ENCODE data around the gene JOSD2. TPM values are rescaled to one million over a fixed set of nuclear protein-coding genes. Genes with fewer than 3 reads are reported as not detected.

Gene JOSD2
- total RNA-seq, 2 experiments from 2014 or later, result 21.6 to 22.6 TPM

DNA sequence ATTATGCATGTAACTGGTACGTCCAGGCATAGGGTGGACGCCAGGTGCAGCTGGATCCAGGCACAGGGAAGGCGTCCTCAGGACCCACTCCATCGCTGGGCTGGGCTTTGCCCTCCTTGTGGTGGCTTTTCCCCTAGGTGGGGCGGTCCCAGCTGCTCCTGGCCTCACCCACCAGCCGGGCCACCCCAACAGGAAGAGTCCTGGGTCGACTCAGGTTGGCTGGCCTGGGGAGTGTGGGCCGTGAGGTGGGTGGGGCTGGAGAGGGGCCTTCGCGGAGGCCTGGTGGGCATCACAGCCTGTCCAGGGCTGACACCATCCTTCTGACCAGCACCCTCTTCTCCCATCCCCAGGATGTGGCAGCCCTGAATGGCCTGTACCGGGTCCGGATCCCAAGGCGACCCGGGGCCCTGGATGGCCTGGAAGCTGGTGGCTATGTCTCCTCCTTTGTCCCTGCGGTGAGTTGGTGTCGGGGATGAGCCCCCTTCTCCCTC lies 31.2 kb downstream of the JOSD2 start:
- ATAC-seq (no peak), DNase-seq (no peak)
- Mint-ChIP-seq H3K9me3 (no peaks in the 10 kb centered on the region), H3K4me1 (ENCODE audit: low read depth) (peaks cover 23% of the 10 kb centered on the region), H3K27ac (no peak overlapping the region), H3K27me3 (no peaks in the 10 kb centered on the region), H3K4me3 (no peak overlapping the region), H3K36me3 (ENCODE audit: low read depth) (peaks cover 28% of the 10 kb centered on the region)
- intact Hi-C loops (cut with micrococcal nuclease), result no loop called here
- TF ChIP-seq, protein P1, sequence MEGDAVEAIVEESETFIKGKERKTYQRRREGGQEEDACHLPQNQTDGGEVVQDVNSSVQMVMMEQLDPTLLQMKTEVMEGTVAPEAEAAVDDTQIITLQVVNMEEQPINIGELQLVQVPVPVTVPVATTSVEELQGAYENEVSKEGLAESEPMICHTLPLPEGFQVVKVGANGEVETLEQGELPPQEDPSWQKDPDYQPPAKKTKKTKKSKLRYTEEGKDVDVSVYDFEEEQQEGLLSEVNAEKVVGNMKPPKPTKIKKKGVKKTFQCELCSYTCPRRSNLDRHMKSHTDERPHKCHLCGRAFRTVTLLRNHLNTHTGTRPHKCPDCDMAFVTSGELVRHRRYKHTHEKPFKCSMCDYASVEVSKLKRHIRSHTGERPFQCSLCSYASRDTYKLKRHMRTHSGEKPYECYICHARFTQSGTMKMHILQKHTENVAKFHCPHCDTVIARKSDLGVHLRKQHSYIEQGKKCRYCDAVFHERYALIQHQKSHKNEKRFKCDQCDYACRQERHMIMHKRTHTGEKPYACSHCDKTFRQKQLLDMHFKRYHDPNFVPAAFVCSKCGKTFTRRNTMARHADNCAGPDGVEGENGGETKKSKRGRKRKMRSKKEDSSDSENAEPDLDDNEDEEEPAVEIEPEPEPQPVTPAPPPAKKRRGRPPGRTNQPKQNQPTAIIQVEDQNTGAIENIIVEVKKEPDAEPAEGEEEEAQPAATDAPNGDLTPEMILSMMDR (IDR thresholded peaks at IDR 0.05), result no peak
- ChIA-PET POLR2A (interaction anchor here (0.9 kb wide), 1 partner anchor 32 kb away, joined by 5 read pairs; no protein-coding TSS in a partner anchor), CTCF (interaction anchor here (1.2 to 1.7 kb wide), 3 partner anchors 14 to 123 kb away, joined by 3 to 8 read pairs (median 6); no protein-coding TSS in a partner anchor)

DNA sequence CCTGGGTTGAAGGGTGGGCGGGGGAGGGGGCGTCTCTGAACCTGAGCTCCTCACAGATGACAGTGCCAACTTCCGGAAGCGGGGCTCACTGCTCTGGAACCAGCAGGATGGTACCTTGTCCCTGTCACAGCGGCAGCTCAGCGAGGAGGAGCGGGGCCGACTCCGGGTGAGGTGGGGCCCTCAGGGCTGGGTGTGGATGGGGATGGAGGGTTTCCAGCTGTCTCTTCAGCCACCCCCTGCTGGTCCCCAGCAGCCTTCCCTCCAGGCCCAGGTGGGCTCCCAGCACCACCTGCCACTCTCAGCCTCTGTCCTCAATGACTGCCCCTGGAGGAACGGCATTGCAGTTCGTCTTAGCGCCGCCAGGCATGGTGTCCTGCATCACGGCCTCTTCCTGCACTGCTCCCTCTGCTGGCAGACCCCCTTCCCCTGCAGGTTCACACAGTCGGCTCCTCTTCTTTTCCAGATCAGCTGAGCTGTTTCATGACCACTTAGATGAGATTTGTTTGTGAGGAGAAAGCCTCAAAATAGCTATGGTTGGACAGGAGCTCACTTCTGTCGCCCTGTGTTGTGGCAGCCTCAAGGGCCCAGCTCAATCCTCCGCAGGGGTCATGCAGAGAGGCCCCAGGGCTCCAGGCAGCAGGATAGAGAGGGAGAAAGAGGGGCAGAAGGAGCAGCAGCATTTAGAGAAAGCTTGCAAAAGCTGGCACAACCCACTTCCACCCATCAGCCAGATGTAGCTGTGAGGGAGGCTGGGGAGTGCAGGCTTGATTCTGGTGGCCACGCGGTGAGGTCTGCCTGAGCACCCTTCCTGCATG lies 31.9 kb downstream of the JOSD2 start:
- H3K36me3 Mint-ChIP-seq (ENCODE audit: low read depth), result peaks cover 28% of the 10 kb centered on the region
- H3K27ac Mint-ChIP-seq, result no peak overlapping the region
- ATAC-seq (no peak), DNase-seq (peak; percentile 32)
- peaks cover 23% of the 10 kb centered on the region for H3K4me1 Mint-ChIP-seq (ENCODE audit: low read depth)
- intact Hi-C loops (cut with micrococcal nuclease), result no loop called here
- H3K27me3 Mint-ChIP-seq, result no peaks in the 10 kb centered on the region
- H3K9me3 Mint-ChIP-seq, result no peaks in the 10 kb centered on the region
- POLR2A ChIA-PET, result interaction anchor here (0.9 to 1.1 kb wide), 2 partner anchors 31 to 32 kb away, joined by 5 to 9 read pairs; partner anchors contain the start of gene JOSD2
- TF ChIP-seq, protein P1 (IDR thresholded peaks at IDR 0.05), result no peak
- H3K4me3 Mint-ChIP-seq, result no peak overlapping the region
- CTCF ChIA-PET, result interaction anchor here (1.2 to 1.7 kb wide), 6 partner anchors 8 to 122 kb away, joined by 3 to 8 read pairs (median 6); no protein-coding TSS in a partner anchor

DNA sequence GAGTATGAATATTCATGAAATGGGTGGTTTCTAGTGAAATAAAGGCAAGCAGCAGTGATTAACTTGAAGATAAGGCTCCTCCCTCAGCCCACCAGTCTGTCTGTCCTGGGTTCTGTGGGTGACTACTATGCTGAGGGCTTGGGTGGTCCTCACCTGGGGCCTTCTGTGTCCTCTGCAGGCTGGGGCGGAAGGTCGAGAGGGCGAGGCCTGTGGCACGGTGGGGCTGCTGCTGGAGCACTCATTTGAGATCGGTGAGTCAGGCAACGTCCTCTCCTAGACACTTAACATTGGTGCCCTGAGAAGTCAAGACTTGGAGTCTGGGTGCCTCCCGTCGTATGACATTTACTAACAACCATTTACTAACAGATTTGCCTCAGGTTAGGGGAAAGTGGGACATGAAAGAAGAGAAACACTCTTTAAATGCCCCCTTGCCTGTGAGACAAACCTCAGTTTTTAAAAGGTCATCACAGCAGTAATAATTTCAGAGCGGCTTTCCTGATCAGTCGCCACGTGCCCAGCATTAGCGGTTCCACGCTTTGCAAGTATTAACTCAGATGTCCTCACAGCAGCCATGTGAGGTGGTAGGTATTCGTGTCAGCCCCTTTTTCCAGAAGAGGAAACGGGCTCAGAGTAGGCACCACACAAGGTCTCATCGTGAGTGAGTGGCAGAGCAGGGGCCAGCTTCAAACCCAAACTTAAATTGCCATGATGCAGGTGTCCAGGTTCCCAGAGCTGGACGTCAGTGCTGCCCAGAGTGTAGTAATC lies 33.1 kb downstream of the JOSD2 start:
- intact Hi-C loops (cut with micrococcal nuclease), result loop anchor here (2.0 kb wide), 1 partner anchor 33 kb away; the partner anchor contains the start of gene JOSD2
- TF ChIP-seq, protein P1 (IDR thresholded peaks at IDR 0.05), result no peak
- H3K27me3 Mint-ChIP-seq, result no peaks in the 10 kb centered on the region
- CTCF ChIA-PET, result interaction anchor here (1.0 to 1.7 kb wide), 5 partner anchors 9 to 121 kb away, joined by 3 to 6 read pairs (median 5); no protein-coding TSS in a partner anchor
- ATAC-seq (no peak), DNase-seq (no peak)
- H3K9me3 Mint-ChIP-seq, result no peaks in the 10 kb centered on the region
- H3K36me3 Mint-ChIP-seq (ENCODE audit: low read depth), result peaks cover 25% of the 10 kb centered on the region
- POLR2A ChIA-PET, result interaction anchor here (1.1 kb wide), 1 partner anchor 121 kb away, joined by 4 read pairs; no protein-coding TSS in a partner anchor
- H3K4me1 Mint-ChIP-seq (ENCODE audit: low read depth), result peaks cover 23% of the 10 kb centered on the region
- H3K4me3 Mint-ChIP-seq, result peak overlapping the region; percentile 99
- peak overlapping the region; percentile 44 for H3K27ac Mint-ChIP-seq

DNA sequence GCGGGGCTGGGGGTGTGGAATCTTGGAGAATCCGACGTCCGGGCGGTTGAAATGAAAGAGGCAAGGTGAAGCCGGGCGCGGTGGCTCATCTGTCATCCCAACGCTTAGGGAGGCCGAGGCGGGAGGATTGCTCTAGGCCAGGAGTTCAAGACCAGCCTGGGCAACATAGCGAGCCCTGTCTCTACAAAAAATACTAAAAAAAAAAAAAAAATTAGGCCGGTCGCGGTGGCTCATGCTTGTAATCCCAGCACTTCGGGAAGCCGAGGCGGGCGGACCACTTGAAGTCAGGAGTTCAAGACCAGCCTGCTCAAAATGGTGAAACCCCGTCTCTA lies 34.1 kb downstream of the JOSD2 start:
- CTCF ChIA-PET, result interaction anchor here (1.0 kb wide), 1 partner anchor 119 kb away, joined by 3 read pairs; no protein-coding TSS in a partner anchor
- POLR2A ChIA-PET, result interaction anchor here (1.1 to 1.7 kb wide), 3 partner anchors 35 to 120 kb away, joined by 3 to 5 read pairs (median 4); partner anchors contain the start of gene POLD1

More for the DNA sequence above, 34.1 kb downstream of the JOSD2 start:
- Mint-ChIP-seq H3K4me1 (ENCODE audit: low read depth) (peaks cover 23% of the 10 kb centered on the region), H3K9me3 (no peaks in the 10 kb centered on the region), H3K36me3 (ENCODE audit: low read depth) (peaks cover 25% of the 10 kb centered on the region), H3K27ac (peak overlapping the region; percentile 93), H3K27me3 (no peaks in the 10 kb centered on the region), H3K4me3 (peak overlapping the region; percentile 99)
- intact Hi-C loops (cut with micrococcal nuclease), result loop anchor here (2.0 kb wide), 1 partner anchor 34 kb away; the partner anchor contains the start of gene JOSD2
- no peak for ATAC-seq
- DNase-seq, result no peak
- TF ChIP-seq, protein P1 (IDR thresholded peaks at IDR 0.05), result no peak

All from activated CD8-positive, alpha-beta T cell treated with anti-CD3 and anti-CD28 coated beads for 36 hours (primary cell).